Stimulated activated naive CD4-positive, alpha-beta T cell (primary cell): ENCODE results near the gene FAM241B.

ENCODE experiments used
- DNase-seq, 6 experiments: peaks; one replicate each; lab custom pipeline; 2025; lab: John Stamatoyannopoulos, UW

Gene FAM241B

DNA sequence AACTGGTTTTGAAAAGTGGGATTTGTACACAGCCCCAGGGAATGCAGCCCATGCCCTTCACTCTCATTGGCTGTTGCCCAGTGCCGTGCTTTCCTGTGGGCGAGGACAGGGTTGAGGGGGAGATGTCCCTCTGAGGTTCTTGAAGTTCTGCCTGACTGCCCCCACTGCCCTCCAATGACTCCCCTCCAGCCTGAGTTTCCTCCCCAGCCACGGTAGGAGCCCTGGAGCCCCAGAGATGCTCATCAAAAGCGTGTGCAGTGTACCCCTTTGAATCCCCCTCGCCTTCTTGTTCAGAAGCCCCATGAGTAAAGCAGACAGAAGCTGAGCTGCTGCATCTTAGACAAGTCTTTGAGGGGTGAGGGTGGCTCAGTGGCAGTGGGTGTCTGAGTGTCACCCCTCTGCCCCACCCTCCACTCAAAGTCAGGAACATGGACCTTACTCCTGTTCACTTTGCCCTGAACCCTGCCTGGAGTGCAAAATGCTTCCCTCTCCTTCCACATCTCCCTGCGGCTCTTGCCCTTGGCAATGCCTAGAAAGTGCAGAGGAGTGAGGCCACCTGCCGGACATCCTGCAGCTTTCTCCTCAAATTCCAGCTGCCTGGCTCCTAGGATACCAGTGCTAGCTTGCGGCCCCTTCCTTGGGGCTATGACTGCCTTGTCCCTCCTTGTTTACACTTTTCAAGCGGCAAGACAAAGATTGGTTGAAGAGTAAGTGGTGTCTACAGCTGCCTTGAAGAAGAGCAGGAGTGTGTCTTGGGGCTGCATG is 19.9 kb downstream of the FAM241B start:
- no peak for DNase-seq

- no peak for DNase-seq
These were observed 20.7 kb downstream of the FAM241B start for GRCh38 chr10:69650589-69651261.

GRCh38 chr10:69651362-69651761 is 21.3 kb downstream of the FAM241B start:
- DNase-seq, result no peak

DNA sequence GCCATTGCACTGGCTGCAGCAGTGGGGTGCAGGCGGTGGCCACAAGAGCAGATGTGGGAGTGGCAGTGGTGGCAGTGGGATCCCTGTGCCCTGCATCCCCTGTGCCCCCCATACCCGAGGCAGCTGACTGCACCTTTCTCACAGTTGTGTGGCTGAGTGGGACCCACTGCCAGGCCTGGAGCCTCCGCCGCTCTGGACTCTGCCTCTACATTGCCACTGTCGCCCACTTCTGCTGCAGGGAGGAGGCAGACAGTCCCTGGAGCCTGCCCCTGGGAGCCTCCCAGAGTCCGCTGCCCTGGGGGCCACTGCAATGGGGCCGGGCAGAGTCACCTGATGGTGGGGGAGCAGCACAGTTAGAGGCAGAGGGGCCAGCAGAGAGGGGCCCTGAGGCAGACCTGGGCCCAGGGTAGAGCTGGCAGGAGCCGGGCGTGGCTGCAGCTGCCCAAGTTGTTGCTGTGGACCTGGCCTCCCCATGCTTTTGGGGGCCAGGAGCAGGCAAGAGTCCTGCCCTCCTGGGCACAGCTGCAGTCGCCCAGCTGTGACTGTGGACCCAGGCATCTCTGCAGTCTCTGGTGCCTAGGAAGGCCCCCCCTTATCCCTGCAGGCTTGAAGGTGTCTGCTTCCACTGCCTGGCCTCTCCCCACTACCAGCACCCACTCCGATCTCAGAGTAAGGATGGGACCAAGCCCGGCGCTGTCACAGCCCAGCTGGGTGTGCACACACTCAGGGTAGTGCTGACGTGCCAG is 22.2 kb downstream of the FAM241B start:
- DNase-seq, result no peak

- DNase-seq, result no peak
These were observed 22.8 kb downstream of the FAM241B start for GRCh38 chr10:69652857-69653199.

- DNase-seq, result no peak
These were observed 23.5 kb downstream of the FAM241B start for GRCh38 chr10:69653561-69653960.

GRCh38 chr10:69655124-69655867 is 25.2 kb downstream of the FAM241B start:
- DNase-seq, result no peak

DNA sequence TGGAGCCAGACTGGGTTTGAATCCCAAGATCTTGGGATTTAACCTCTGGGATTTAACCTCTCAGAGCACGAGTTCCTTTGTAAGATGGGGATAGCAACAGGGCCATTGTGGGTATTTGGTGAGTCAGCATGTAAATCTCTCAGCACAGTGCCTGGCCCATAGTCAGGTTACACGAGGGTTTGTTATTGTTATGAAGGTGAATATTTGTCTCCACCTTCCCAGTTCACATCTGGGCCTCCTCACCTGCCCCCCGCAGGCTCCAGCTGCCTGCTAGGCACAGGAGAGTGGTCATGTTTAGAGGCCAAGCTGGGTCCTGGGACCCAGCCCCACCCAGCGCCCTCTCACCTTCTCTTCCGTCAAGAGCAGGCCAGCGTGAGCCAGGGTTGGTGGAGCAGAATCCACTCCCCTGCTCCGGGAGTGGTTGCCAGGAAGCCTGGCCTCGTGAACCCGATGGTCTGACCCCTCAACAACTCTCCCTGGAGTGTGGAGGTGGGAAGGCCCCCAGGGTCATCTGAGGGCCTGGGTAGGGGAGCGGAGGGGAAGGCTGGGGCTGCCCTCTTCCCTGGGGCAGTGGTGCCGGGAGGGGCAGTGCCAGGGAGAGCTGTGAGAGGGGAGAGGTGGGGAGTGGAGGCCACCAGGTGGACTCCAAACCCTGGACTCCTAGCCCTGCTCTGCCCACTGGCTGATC is 26.0 kb downstream of the FAM241B start:
- no peak for DNase-seq

DNA sequence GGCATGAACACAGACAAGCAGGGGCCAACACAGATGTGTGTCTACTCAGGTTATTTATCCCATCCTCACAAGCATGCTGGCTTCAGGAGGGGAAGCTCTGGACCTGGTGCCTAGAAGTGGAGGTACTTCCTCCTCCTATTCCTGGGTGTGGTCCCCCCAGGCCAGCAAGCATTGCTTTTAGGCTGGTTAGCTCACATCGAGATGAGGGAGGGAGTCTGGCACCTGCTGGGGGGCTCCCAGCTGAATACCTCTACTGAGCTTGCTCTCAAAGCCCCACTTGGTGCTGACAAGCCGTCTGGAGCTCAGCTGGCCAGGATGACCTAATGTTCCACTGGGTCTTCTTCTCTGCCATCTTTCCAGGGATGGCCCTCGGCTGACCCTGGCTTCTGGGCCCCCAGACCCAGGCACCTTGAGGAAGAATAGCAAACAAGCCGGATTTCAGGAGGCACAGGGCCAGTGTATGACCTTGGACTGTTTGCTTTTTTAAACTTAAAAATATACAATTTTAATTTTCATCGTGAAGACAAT is 26.8 kb downstream of the FAM241B start:
- no peak for DNase-seq

DNA sequence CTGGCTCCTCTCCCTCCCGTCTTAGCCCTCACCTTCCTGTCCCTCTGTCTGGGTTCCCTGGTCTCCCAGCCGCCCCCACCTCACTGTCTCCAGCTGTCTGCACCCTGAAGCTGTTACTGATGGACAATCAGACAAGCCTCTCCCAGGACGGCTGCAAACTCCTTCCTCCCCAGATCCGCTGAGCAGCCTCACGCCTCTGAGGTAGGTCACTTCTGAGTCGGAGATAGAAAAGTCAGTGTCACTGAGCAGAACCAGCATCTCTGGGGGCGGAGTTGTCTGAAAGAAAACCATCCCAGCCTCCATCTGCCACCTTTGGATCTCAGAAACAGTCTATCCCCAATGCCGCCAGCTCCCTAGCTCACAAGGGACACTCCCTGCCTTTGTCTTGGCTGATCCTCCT is 27.4 kb downstream of the FAM241B start:
- no peak for DNase-seq

DNA sequence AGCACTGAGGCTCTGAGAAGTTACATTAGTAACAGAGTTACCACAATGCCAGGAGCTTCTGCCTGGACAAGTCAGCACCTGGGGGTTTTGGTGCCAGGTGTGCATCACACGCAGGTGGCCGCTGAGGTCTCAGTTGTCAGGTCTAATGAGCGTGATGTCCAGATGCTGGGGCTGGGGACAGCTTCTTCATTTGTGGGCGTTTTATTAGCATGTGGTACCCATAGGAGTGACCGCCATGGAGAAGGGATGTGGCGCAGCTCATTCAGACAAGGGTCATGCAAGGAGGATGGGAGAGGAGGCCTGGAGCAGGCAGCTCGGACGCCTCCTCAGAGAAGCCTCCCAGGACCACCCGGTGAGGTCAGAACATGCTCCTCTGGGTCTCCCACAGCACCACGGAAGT is 27.8 kb downstream of the FAM241B start:
- no peak for DNase-seq

DNA sequence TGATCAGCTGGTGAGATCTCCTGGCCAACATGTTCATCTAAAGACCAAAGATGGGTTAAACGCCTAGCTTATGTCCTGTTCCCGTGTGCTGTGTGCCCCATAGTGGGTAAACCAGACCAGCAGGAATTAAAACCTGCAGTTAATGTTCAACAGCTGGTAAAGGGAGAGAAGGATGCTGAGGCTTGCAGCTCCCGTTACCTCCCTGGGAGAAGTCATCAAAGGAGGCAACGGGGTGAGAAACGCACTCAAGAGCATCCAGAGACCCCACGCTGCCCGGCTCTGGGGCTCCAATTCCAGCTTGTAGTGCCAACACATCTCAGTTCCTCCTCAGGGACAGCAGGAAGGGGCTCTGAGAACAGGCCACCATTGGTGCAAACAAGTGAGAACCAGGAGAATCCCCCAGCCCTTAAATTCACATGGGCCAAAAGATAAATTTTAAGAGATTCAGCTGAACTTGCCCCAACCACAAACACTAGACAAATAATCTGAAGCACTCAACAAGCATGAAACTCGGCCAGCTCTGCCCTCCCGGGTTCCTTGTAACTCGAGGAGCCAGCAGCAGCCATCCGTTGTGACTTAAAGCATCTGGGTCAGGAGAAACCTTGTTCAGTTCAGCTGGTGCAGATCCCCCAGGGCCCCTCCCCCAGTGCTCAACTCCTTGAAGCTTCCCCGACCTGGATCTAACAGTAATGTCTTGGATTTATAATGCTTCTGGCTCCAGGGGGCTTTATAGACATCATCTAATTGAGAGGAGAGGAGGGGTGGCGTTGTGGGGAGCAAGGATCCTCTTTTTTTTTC is 29.4 kb downstream of the FAM241B start:
- no peak for DNase-seq

DNA sequence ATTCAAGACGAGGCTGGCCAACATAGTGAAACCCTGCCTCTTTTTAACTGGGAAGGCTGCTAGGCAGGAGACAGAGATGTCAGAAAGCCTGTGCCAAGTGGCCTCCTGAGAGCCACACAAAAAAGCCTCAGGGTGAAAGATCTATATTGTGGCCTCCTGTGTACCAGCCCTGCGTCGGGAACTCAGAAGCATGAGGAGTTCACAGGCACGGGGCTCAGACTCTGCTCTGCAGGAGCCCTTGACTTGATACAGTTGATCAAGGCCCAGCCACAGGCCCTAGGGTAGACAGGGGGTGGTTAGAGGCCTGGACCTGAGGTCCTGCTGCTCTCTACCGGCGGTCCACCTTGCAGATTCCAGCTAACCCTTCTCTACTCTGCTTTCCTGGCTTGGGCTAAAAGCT is 30.2 kb downstream of the FAM241B start:
- no peak for DNase-seq

GRCh38 chr10:69661414-69662172 is 31.5 kb downstream of the FAM241B start:
- no peak for DNase-seq

GRCh38 chr10:69662173-69662877 is 32.3 kb downstream of the FAM241B start:
- DNase-seq, result no peak

DNA sequence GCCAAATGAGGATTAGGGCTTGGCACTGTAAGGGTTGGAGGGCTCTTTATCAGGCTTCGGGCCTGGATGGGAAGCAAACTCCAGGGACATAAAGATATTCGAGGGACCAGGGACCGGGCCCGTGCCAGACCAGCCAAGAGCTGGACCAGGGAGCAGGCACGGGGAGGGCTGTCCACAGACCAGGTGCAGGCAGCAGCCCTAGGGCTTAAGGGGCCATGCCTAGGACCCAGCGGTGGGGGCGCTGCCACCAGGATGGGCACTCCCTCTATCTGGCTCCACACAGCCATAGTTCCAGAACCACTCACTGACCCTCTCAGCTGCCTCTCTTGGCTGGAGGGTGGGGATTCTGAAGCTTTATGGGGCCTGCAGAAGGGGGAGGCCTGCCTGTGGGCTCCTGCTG is 32.9 kb downstream of the FAM241B start:
- no peak for DNase-seq

DNA sequence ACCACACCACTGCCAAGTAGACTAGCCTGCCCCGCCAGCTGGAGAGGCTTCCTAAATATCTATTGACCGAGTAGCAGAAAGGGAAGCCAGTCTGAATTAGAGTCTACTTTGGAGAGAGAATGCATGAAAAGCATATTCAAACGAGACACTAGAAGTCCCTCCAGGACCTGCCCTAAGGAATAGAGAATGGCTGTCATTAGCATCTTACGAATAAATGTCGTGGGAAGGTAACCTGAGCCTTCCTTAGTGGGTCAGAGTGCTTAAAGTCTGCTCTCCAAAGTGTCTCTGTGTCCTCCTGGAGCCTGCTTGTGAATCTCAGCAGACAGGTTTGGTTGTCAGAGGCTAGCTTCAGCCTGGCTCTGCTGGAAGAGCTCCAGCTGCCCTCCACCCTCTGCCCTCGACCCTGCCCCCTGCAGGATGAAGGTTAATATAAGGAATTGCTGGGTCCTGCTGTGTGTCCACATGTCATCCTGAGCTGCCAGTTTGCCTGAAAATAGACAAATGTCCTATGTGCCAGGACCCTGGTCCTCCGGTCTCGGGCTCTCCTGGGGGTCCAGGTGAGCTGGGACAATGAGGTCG is 33.4 kb downstream of the FAM241B start:
- DNase-seq, result no peak

DNA sequence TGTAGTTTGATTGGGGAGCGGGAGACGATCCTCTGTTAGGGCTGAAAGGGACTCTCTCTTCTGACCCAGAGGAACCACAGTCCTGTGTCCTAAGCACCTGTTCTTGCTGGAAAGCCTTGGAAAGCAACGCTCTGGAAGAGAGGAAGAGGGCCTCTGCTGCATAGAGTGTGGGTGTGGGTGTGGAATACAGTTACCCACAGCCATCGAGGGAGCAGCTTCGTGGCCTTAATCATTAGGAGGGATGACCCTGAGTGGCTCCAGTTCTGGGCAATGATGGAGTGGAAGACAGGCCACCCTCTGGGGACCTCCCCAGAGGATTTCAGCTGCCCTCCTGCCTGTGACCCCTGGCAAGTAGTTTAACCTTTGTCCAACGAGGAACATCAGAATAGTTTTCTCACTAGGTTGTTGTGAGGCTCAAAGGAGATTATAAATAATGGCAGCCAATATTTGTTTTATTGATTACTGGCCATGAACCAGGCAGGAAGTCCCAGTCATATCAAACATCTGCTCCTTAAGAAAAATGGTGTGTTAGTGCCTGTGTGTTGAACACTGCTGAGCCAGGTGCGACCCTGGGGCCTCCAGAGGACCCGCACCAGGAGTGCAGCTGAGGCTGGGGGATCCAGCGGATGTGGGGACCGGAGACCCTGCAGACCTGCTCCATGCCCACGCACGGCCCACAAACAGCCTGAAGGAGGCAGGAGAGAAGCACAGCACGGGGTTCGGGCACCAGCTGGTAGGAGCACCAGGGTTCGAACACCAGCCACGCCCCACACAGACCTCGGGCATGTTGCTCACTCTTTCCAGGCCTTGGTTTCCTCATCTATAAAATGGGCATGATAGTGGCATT is 35.6 kb downstream of the FAM241B start:
- no peak for DNase-seq
